ENCODE results near the gene ARHGAP1.
"Not testable (repeated sequence)": the region's sequence is repeated elsewhere in the genome, so short reads cannot be mapped to it uniquely, and the experiment has no call there.

The ARHGAP1 gene

GRCh38 chr11:46670521-46670920 lies 29.9 kb downstream of the ARHGAP1 start:
- not testable (repeated sequence) for DNase-seq

GRCh38 chr11:46669711-46670139 lies 30.7 kb downstream of the ARHGAP1 start:
- no peak for DNase-seq

- DNase-seq: no peak
Measured at GRCh38 chr11:46668480-46669085, 31.8 kb downstream of the ARHGAP1 start.

GRCh38 chr11:46667043-46667481 lies 33.4 kb downstream of the ARHGAP1 start:
- no peak for DNase-seq

- DNase-seq: no peak
Measured at GRCh38 chr11:46666516-46666915, 33.9 kb downstream of the ARHGAP1 start.

GRCh38 chr11:46665356-46665755 lies 35.1 kb downstream of the ARHGAP1 start:
- no peak for DNase-seq

GRCh38 chr11:46664612-46665011 lies 35.8 kb downstream of the ARHGAP1 start:
- DNase-seq: no peak

- DNase-seq: no peak
Measured at GRCh38 chr11:46663277-46663940, 37.0 kb downstream of the ARHGAP1 start.

GRCh38 chr11:46662366-46662765 lies 38.1 kb downstream of the ARHGAP1 start:
- no peak for DNase-seq

- DNase-seq: no peak
Measured at GRCh38 chr11:46661836-46662235, 38.6 kb downstream of the ARHGAP1 start.

GRCh38 chr11:46659908-46660307 lies 40.5 kb downstream of the ARHGAP1 start:
- no peak for DNase-seq

GRCh38 chr11:46658259-46658658 lies 42.2 kb downstream of the ARHGAP1 start:
- no peak for DNase-seq

- DNase-seq: no peak
Measured at GRCh38 chr11:46657186-46657585, 43.2 kb downstream of the ARHGAP1 start.

- no peak for DNase-seq
Measured at GRCh38 chr11:46655631-46656030, 44.8 kb downstream of the ARHGAP1 start.

- no peak for DNase-seq
Measured at GRCh38 chr11:46649180-46649738, 51.2 kb downstream of the ARHGAP1 start.

- no peak for DNase-seq
Measured at GRCh38 chr11:46643986-46644385, 56.4 kb downstream of the ARHGAP1 start.

- no peak for DNase-seq
Measured at GRCh38 chr11:46643531-46643930, 56.9 kb downstream of the ARHGAP1 start.

- no peak for DNase-seq
Measured at GRCh38 chr11:46642627-46643335, 57.6 kb downstream of the ARHGAP1 start.

GRCh38 chr11:46641639-46642038 lies 58.8 kb downstream of the ARHGAP1 start:
- no peak for DNase-seq

- DNase-seq: no peak
Measured at GRCh38 chr11:46640036-46640788, 60.2 kb downstream of the ARHGAP1 start.

- DNase-seq: no peak
Measured at GRCh38 chr11:46639197-46639839, 61.1 kb downstream of the ARHGAP1 start.

- DNase-seq: no peak
Measured at GRCh38 chr11:46637546-46637945, 62.9 kb downstream of the ARHGAP1 start.

Measured in activated CD8-positive, alpha-beta memory T cell treated with anti-CD3 and anti-CD28 coated beads, Interleukin-2, amount 50 U/mL, for 48 hours (primary cell).